Body of pancreas (tissue), 4 donors: Measurements from ENCODE around the gene AURKA.

ENCODE experiments used
- POLR2A ChIP-seq, 3 donors: fragments of 450-650 bp; IDR thresholded peaks; one replicate each; pipeline ENCODE4 v1.6.1; 2016; ENCODE audit warnings: antibody characterized with exemption in 3 of 3, mild to moderate bottlenecking in 2 of 3
- TF ChIP-seq, protein P1 (sequence below), 7 experiments: fragments of 450-650 bp in 4 of 7; fragments of 200-600 bp in 3 of 7; sonication (generic) in 3 of 7; IDR thresholded peaks; one replicate each; pipeline ENCODE4 v1.5.1; 2016 to 2019; ENCODE audit warnings: antibody characterized with exemption in 7 of 7

GRCh38 chr20:56382696-56383095 is 9.3 kb downstream of the AURKA start:
- TF ChIP-seq, protein P1, sequence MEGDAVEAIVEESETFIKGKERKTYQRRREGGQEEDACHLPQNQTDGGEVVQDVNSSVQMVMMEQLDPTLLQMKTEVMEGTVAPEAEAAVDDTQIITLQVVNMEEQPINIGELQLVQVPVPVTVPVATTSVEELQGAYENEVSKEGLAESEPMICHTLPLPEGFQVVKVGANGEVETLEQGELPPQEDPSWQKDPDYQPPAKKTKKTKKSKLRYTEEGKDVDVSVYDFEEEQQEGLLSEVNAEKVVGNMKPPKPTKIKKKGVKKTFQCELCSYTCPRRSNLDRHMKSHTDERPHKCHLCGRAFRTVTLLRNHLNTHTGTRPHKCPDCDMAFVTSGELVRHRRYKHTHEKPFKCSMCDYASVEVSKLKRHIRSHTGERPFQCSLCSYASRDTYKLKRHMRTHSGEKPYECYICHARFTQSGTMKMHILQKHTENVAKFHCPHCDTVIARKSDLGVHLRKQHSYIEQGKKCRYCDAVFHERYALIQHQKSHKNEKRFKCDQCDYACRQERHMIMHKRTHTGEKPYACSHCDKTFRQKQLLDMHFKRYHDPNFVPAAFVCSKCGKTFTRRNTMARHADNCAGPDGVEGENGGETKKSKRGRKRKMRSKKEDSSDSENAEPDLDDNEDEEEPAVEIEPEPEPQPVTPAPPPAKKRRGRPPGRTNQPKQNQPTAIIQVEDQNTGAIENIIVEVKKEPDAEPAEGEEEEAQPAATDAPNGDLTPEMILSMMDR (IDR thresholded peaks at IDR 0.05) = no peak
- no peak for TF ChIP-seq POLR2A (IDR thresholded peaks at IDR 0.05)
